HFF-Myc (cell line): Measurements from ENCODE around the gene SLC9B1.
"Not testable (repeated sequence)": the region's sequence is repeated elsewhere in the genome, so short reads cannot be mapped to it uniquely, and the experiment has no call there.

Source experiments
- DNase-seq: peaks from one replicate; pipeline ENCODE4 v3.0.0-alpha.2; 2011; ENCODE audit warnings: low read depth; ENCODE audit errors: extremely low read depth
- H3K4me3 ChIP-seq: replicated peaks from 2 replicates; pipeline ENCODE4 v1.5.1; 2011; ENCODE audit warnings: low read depth, mild to moderate bottlenecking, control low read depth, low read length
- TF ChIP-seq, protein P1 (sequence below): IDR thresholded peaks from 2 replicates; pipeline ENCODE4 v1.5.1; 2012; ENCODE audit warnings: mild to moderate bottlenecking, low read depth, low read length, control low read depth; ENCODE audit errors: missing control alignments

Gene SLC9B1

DNA sequence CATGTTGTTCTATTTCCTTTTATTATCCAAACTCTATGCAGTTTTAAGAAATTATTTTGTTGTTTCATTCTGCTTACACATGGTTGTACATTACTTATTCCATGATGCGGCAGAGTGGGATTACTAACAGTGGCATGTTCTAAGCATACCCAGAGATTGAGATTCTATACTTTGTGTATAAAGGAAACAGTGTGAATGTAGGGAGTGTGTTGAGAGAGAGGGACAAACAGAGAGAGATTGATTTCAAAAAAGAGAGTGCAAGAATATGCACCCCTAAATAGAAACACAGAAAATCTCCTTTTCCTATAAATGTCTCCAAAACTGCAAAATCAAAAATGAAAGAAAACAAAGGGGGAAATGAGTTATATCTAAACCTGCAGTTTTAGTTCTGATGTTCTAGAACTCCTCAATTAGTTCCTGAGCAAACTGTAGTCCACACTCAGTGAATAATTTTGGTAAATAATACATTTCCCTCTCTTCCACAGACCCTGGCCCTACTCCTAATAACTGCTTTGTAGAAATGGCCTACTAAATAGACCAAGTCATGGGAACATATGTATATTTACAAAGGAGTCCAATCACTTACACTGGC, 31.0 kb downstream of the SLC9B1 start:
- H3K4me3 ChIP-seq = no peak overlapping the region
- DNase-seq = no peak
- TF ChIP-seq, protein P1, sequence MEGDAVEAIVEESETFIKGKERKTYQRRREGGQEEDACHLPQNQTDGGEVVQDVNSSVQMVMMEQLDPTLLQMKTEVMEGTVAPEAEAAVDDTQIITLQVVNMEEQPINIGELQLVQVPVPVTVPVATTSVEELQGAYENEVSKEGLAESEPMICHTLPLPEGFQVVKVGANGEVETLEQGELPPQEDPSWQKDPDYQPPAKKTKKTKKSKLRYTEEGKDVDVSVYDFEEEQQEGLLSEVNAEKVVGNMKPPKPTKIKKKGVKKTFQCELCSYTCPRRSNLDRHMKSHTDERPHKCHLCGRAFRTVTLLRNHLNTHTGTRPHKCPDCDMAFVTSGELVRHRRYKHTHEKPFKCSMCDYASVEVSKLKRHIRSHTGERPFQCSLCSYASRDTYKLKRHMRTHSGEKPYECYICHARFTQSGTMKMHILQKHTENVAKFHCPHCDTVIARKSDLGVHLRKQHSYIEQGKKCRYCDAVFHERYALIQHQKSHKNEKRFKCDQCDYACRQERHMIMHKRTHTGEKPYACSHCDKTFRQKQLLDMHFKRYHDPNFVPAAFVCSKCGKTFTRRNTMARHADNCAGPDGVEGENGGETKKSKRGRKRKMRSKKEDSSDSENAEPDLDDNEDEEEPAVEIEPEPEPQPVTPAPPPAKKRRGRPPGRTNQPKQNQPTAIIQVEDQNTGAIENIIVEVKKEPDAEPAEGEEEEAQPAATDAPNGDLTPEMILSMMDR = no peak

DNA sequence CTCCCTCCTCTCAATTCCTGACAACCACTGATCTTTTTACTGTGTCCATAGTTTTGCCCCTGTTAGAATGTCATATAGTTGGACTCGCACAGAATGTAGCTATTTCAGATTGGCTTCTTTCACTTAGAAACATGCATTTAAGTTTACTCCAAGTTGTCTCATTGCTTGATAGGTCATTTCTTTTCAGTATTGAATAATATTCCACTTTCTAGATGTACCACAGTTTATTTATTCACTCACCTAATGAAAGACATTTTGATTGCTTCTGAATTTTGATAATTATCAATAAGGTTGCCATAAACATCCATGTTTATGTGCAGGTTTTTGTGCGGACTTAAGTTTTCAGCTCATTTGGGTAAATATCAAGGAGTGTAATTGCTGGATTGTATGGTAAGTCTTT, 38.5 kb downstream of the SLC9B1 start:
- no peak for DNase-seq
- TF ChIP-seq, protein P1 = no peak
- no peak overlapping the region for H3K4me3 ChIP-seq

DNA sequence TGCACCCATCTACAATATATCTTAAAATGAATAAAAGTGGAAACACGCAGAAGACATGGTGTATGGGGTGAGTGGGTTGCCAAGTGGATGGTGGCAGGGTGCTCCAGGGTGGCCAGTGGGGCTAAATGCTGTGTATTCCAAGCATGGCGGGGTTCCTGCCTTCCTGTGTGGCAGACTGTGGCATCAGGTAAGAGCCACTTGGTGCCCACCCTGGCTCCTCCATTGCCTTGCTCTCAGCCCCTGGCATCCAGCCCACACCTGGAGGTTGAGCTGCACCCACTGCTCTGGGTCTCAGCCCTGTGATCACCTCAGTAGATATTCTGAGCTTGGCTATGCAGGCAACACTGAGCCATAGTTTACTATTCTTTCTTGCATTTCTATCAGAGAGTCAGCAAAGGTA, 57.7 kb downstream of the SLC9B1 start:
- not testable (repeated sequence) for DNase-seq, H3K4me3 ChIP-seq

DNA sequence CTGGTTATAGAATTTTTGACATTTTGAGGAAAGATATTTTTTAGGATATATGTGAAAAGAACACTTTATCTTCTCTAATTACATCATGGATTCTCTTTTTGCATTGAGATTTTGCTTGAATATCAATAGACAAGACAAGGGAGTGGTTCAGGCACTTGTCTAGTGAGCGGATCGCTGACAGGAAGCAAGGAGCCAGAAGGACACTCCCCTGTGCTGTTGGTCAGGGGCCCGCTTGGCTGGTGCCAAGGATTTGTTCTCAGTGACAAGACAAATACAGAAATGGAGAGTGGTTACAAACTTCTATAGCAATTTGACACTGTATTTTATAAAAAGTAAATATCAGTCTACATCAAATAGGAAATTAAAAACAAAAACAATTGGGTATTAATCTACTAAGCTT, 60.0 kb downstream of the SLC9B1 start:
- H3K4me3 ChIP-seq = no peak overlapping the region
- TF ChIP-seq, protein P1 = no peak
- no peak for DNase-seq

DNA sequence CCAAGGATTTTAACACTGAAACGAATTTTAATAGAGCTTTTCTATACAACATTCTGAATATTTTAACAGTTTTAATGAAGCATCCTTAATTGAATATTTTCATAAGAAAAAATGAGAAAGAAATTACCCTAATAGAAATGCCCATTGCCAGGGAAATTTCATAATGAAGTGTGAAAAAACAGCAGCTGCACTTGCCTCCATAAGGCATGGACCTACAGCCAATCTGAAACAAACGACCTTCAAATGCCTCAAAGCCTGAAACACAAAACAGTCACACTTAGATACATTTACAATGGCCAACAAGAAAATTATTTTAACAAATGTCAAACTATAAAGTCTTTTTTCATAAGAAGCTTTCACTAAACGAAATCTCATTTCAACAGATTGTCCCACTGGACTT, 74.4 kb downstream of the SLC9B1 start:
- DNase-seq = no peak

DNA sequence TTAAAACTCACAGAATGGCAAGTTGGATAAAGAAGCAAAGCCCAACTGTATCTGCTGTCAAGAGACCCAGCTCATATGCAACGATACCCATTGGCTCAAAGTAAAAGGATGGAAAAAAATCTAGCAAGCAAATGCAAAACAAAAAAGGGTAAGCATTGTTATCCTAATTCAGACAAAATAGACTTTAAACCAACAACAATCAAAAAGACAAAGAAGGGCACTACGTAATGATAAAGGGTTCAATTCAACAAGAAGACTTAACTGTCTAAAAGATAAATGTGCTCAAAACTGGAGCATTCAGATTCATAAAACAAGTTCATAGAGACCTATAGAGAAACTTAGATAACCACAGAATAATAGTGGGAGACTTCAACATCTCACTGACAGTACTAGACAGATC, 81.4 kb downstream of the SLC9B1 start:
- H3K4me3 ChIP-seq, DNase-seq: not testable (repeated sequence)

More for the DNA sequence above, 74.4 kb downstream of the SLC9B1 start:
- H3K4me3 ChIP-seq = no peak overlapping the region
- TF ChIP-seq, protein P1 = no peak

DNA sequence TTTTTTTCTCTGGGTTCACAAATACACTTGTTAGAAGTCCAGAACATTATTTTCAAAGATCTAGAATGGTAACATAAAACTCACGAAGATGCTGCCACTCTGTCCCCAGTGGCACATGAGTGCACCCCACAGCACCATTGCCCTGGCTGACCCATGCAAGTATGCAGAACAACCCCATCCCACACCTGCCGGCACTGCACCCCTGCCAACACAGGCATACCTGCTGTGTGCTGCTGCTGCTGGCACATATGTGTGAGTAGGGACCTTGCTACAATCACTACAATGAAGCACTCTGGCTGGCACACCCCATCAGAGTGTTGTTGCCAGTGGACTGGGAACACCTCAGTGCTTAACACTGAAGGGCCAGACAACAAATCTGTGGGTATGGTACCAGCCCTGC, 83.8 kb downstream of the SLC9B1 start:
- no peak overlapping the region for H3K4me3 ChIP-seq
- TF ChIP-seq, protein P1 = no peak
- no peak for DNase-seq

DNA sequence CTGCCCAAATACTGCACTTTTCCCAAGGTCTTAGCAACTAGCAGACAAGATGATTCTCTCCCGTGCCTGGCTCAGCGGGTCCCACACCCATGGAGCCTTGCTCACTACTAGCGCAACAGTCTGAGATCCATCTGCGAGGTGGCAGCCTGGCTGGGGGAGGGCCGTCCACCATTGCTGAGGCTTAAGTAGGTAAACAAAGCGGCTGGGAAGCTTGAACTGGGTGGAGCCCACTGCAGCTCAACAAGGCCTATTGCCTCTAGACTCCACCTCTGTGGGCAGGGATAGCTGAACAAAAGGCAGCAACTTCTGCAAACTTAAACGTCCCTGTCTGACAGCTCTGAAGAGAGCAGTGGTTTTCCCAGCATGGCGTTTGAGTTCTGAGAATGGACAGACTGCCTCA, 99.8 kb downstream of the SLC9B1 start:
- not testable (repeated sequence) for DNase-seq, H3K4me3 ChIP-seq
